Measurements from ENCODE around the gene MYO7B.

- TF ChIP-seq CTCF (conservative IDR thresholded peaks at IDR 0.05; ENCODE audit: low read length) (no peak), EZH2phosphoT487 (IDR thresholded peaks at IDR 0.05; ENCODE audit: borderline replicate concordance, low read depth, low read length) (no peak)
Measured at GRCh38 chr2:127575941-127576432, 40.5 kb downstream of the MYO7B start.
